GM06990 (cell line): ENCODE data around the gene RFLNA.

ENCODE experiments used
- DNase-seq: peaks from one replicate; pipeline ENCODE4 v3.0.0-alpha.2; 2011; ENCODE audit not compliant: insufficient read length; ENCODE audit errors: extremely low read depth
- H3K27me3 ChIP-seq: replicated peaks from 2 replicates; pipeline ENCODE4 v1.6.0; 2011; ENCODE audit warnings: low read length; ENCODE audit not compliant: control insufficient read depth, insufficient read depth
- H3K36me3 ChIP-seq: 2 replicates; pipeline ENCODE4 v1.5.1; 2011; ENCODE audit warnings: low read length; ENCODE audit not compliant: control insufficient read depth, insufficient read depth
- H3K4me3 ChIP-seq: replicated peaks from 2 replicates; pipeline ENCODE4 v1.5.1; 2011; ENCODE audit warnings: low read depth, mild to moderate bottlenecking, control low read depth, low read length
- CTCF ChIP-seq: IDR thresholded peaks from 2 replicates; pipeline ENCODE4 v1.5.1; 2011; ENCODE audit warnings: low read length, control low read depth, mild to moderate bottlenecking, inconsistent platforms; ENCODE audit not compliant: insufficient read depth, poor library complexity, severe bottlenecking

The RFLNA gene

GRCh38 chr12:124267205-124267778 is 27.6 kb upstream of the RFLNA start:
- no peak overlapping the region for H3K4me3 ChIP-seq
- no peak for DNase-seq
- no peaks in the 10 kb centered on the region for H3K36me3 ChIP-seq
- TF ChIP-seq CTCF: no peak
- no peaks in the 10 kb centered on the region for H3K27me3 ChIP-seq

- H3K4me3 ChIP-seq: no peak overlapping the region
- H3K27me3 ChIP-seq: no peaks in the 10 kb centered on the region
- no peaks in the 10 kb centered on the region for H3K36me3 ChIP-seq
- TF ChIP-seq CTCF: no peak
- DNase-seq: no peak
Measured at GRCh38 chr12:124270671-124271070, 24.2 kb upstream of the RFLNA start.

- DNase-seq: peak; percentile 24
- TF ChIP-seq CTCF: peak; percentile 43
- no peaks in the 10 kb centered on the region for H3K27me3 ChIP-seq
- H3K4me3 ChIP-seq: no peak overlapping the region
- H3K36me3 ChIP-seq: no peaks in the 10 kb centered on the region
Measured at GRCh38 chr12:124273630-124274029, 21.3 kb upstream of the RFLNA start.

GRCh38 chr12:124276337-124276736 is 18.6 kb upstream of the RFLNA start:
- no peak overlapping the region for H3K4me3 ChIP-seq
- H3K27me3 ChIP-seq: no peaks in the 10 kb centered on the region
- no peaks in the 10 kb centered on the region for H3K36me3 ChIP-seq
- DNase-seq: no peak
- no peak for TF ChIP-seq CTCF

- no peak for DNase-seq
- no peak for TF ChIP-seq CTCF
- no peak overlapping the region for H3K4me3 ChIP-seq
- no peaks in the 10 kb centered on the region for H3K36me3 ChIP-seq
- H3K27me3 ChIP-seq: no peaks in the 10 kb centered on the region
Measured at GRCh38 chr12:124277394-124278241, 17.3 kb upstream of the RFLNA start.
